NCI-H2029 treated with DMSO at 0.1 percent for 48 hours (cell line): ENCODE data around the gene OR4D9.
A peak's percentile ranks its signal among the peaks of the same experiment; 100 is the strongest.

Experiments
- DNase-seq: peaks from one replicate; lab custom pipeline; 2025; lab: John Stamatoyannopoulos, UW

Gene OR4D9

DNA sequence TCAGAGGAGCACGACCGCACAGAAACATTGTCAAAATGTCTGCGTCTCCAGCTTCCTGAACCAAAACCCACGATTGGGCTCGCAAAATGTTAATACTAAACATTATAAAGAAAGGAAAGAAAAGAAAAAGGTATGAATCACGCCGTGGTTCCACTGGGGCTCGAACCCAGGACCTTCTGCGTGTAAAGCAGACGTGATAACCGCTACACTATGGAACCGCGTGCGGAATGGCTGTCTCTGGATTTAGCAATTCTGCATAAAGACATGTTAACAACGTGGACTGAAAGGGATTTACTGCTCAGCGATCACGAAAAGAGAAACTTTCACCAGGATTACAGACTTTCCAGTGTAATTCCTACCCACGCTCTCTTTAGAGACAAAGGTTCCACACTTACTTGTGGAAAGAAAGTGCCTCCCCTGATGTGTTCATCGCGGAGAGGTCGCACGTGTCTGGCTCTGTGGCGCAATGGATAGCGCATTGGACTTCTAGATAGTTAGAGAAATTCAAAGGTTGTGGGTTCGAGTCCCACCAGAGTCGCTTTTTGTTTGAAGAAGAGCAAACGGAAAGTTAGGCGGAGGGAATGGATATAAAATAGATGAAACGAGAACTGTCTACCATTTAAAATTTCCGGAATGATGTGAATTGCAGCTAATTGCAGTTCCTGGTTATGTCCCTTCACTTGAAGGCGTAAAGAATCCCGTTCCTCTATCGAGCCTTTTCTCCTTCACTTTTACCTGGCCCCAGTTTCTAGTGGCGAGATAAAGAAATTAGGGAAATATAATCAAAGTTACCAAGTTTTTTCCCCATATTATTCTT is 39.7 kb downstream of the OR4D9 start:
- DNase-seq, result peak; percentile 92

DNA sequence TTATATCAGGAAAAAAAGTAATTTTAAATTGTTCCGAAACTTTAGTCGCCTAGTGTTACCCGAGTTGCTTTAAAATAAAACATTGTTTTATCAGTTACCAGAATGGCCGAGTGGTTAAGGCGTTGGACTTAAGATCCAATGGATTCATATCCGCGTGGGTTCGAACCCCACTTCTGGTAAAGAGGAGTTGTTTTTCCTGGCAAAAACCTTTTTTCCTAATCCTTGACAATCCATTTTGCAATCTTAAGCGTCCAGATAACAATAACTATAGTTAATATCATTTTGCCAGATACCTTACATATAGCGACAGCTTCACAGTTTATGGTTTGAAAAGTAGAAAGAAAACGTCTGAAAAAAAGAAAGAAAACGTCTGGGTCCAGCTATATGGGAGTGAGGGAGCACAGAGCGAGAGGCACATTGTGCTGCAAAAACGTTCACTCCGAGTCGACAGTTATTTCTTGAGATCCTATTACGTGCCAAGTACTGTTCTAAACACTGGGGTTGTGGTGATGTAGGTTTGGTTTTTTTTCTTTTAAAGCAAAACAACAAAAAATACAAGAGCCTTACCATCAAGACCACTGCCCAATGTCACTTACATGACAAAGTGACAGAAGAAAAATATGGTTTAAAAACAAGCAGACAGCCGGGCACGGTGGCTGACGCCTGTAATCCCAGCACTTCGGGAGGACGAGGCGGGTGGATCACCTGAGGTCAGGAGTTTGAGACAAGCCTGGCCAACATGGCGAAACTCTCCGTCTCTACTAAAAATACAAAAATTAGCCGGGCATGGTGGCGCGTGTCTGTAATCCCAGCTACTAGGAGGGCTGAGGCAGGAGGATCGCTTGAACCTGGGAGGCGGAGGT is 40.6 kb downstream of the OR4D9 start:
- no peak for DNase-seq

DNA sequence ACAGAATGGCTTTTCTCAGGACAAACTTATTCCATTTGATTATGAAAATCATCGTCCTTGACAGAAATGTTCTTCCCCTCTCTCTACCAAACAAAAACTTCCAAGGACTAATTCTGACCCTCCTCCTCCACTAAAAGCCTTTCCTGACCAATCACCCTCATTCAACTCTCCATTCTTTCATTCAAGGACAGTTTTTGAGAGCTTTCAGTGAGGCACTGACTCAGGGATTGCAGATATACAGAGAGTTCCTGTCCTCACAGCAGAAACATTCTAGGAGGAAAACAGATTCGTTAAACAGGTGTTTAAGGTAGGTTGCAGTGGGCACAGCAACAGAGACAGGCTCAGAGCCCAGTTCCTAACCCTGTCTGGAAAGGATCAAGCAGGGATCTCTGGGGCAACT is 41.5 kb downstream of the OR4D9 start:
- DNase-seq, result no peak

- no peak for DNase-seq
These were observed 42.0 kb downstream of the OR4D9 start for GRCh38 chr11:59553323-59553722.

- no peak for DNase-seq
These were observed 44.3 kb downstream of the OR4D9 start for GRCh38 chr11:59555601-59556114.

- DNase-seq, result peak; percentile 66
These were observed 45.0 kb downstream of the OR4D9 start for GRCh38 chr11:59556115-59556916.

GRCh38 chr11:59556917-59557348 is 45.6 kb downstream of the OR4D9 start:
- DNase-seq, result no peak

DNA sequence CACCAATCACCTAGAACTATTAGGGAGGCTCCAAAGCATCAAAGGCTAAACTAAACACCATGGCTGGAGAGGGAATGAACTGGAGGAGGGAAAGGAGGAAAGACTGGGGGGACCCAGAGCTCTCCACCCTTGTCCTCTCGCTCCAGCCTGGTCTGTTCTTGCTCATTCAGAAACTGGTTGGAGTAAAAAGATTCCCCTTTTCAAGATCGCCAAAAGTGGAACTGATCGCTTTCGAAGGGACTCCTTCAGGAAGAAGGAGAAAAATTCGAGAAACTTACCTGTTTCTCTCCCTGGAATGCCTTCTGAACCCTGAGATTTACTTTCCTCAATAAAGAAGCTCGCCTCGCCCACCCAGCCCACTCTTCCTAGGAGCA is 46.9 kb downstream of the OR4D9 start:
- no peak for DNase-seq

DNA sequence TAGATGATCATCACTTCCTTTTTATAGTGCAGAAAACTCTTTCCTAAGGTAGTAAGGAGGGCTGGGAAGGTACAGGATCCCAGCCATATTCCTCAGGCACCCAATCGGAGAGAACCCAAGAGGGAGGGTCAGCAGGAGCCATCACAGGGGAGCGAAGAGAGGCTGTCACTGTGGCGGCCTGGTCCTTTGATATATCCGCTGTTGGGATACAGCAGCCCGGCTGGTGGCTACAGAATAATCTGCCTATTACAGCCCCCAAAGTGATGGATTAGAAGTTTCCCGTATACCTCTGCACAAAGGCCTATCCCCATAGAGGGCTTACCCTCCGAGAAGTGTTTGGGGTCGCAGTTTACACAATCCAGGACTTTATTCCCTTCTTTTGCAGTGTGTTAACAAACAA is 48.5 kb downstream of the OR4D9 start:
- DNase-seq, result no peak

DNA sequence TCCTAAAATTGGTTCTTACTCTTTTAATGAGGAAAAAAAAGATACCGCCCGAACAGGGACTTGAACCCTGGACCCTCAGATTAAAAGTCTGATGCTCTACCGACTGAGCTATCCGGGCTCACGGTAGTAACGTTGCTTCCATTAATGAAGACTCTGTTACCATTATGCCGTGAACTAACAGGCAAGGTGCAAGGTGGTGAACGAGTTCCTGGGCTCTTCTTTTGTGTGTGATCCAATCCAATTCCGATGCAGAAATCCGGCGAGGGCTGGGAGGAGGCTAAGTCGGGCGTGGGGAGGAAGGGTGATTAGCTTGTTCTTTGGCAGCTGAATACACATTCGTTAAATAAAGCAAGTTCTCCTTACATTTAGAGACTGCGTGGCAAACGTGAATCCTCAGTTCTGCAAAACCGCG is 49.0 kb downstream of the OR4D9 start:
- peak; percentile 62 for DNase-seq

- DNase-seq, result peak; percentile 57
These were observed 49.5 kb downstream of the OR4D9 start for GRCh38 chr11:59560702-59561473.

GRCh38 chr11:59562292-59562691 is 51.0 kb downstream of the OR4D9 start:
- DNase-seq, result no peak
